Small intestine (tissue), 7 donors: ENCODE measurements around the gene KLF7. TPM values are rescaled to one million over a fixed set of nuclear protein-coding genes. Genes with fewer than 3 reads are reported as not detected.

Source experiments
- DNase-seq, 2 donors: peaks; one replicate each; pipeline versions ENCODE4 v3.0.0 to v3.0.0-alpha.2; 2013
- FAIRE-seq: peaks from 2 replicates; lab custom pipeline; 2012; peaks lifted over from hg19 to GRCh38; lab: Jason Lieb, UNC
- H3K27ac ChIP-seq, 3 donors: one replicate each; pipeline ENCODE4 v1.5.1; 2013; ENCODE audit warnings: low read length in 2 of 3, mild to moderate bottlenecking in 2 of 3, control low read depth in 1 of 3, inconsistent platforms in 1 of 3, low read depth in 1 of 3, moderate library complexity in 1 of 3
- H3K27me3 ChIP-seq, 3 donors: one replicate each; pipeline ENCODE4 v1.6.1; 2013; ENCODE audit warnings: low read length in 3 of 3, inconsistent platforms in 1 of 3; ENCODE audit not compliant: control insufficient read depth in 3 of 3, insufficient read depth in 3 of 3
- H3K36me3 ChIP-seq, 3 donors: one replicate each; pipeline ENCODE4 v1.6.1; 2013; ENCODE audit warnings: low read length in 3 of 3, inconsistent platforms in 1 of 3, low read depth in 1 of 3, mild to moderate bottlenecking in 1 of 3, moderate library complexity in 1 of 3; ENCODE audit not compliant: control insufficient read depth in 3 of 3, insufficient read depth in 2 of 3
- H3K4me1 ChIP-seq, 3 donors: one replicate each; pipeline ENCODE4 v1.6.1; 2013; ENCODE audit warnings: low read length in 2 of 3, inconsistent platforms in 1 of 3, low read depth in 1 of 3, mild to moderate bottlenecking in 1 of 3, moderate library complexity in 1 of 3; ENCODE audit not compliant: control insufficient read depth in 3 of 3, insufficient read depth in 2 of 3
- H3K4me3 ChIP-seq, 3 donors: one replicate each; pipeline ENCODE4 v1.5.1; 2013; ENCODE audit warnings: low read length in 3 of 3, control low read depth in 1 of 3, inconsistent platforms in 1 of 3, low read depth in 1 of 3, mild to moderate bottlenecking in 1 of 3, moderate library complexity in 1 of 3
- H3K9me3 ChIP-seq, 2 donors: one replicate each; pipeline ENCODE4 v1.6.1; 2013; ENCODE audit warnings: low read depth in 1 of 2, low read length in 1 of 2; ENCODE audit not compliant: control insufficient read depth in 2 of 2, insufficient read depth in 1 of 2
- WGBS, 3 donors: extraction: QIAGEN DNeasy Blood & Tissue Kit; methylation state at CpG; one replicate each; pipeline ENCODE4 v1.1.7; 2013; 5-methylcytosine and 5-hydroxymethylcytosine counted together
- polyA plus RNA-seq, 4 donors: library from polyadenylated mRNA; stranded (reverse) in 3 of 4; unstranded in 1 of 4; fragments of 200-250 nt in 3 of 4; fragments of 120-200 nt in 1 of 4; gene quantifications; one replicate each; pipeline versions ENCODE4 v1.2.1 to v1.2.3, GENCODE V29; 2013
- donor health status: healthy with polysubstance abuse.
- donor health status: control.
- donor health status: control.
- donor health status: Bipolar disorder and iron deficiency.
- donor health status: healthy.

The KLF7 gene
- polyA plus RNA-seq, 4 donors = 1.1 to 11.7 (median 9.0) TPM

DNA sequence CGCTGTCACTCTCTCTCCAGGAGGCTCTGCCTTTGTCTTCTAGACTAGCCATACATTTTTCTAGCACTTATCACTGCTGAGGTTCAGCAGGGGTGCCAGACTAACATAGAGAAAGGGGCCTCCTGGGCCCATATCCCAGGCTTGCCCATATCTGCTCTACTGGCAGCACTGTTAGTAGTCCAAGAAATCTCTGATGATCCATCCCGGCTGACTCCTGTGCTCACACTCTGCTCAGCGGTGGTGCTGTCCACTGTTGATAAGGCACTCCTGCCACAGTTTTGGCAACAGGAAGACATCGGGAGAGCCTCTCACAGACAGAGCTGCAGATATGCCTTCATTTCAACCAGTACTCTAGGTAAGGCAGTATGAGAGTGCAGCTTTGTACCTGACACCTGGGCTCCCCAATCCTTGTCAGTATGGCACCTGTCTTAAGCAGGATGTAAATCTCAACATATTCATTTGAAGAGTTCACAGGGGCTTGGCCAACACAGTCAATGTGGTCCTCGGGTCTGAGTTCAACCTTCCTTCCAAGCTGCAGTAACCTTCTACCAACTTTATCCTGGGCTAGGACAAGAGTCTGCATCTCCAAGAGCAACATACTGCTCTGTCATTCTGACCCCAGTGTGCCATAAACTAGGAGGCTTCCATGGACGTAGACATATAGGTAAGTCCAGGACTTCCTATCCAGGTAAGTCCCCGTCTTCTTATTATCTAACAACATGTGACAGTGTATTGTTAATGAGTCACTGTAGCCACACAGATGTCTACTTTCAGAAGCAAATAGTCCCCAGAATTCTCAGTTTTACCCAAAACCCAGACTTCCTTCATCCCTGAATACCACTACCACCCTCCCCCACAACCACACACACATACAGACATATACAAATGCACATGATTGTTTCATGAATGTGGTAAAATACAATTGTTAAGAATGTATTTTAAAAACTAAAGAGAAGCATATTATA, 16.2 kb downstream of the KLF7 start:
- WGBS, 3 donors = 74 to 87% (median 81%) methylated on average over 7 of the region's 7 CpGs
- Histone ChIP-seq H3K4me1 (peaks cover 0 to 8% (median 0%) of the 10 kb centered on the region in 3 donors), H3K36me3 (peaks cover 0 to 4% (median 3%) of the 10 kb centered on the region in 3 donors), H3K27ac (peak overlapping the region in 1 of 3 donors; percentile 14), H3K27me3 (no peaks in the 10 kb centered on the region), H3K9me3 (no peaks in the 10 kb centered on the region), H3K4me3 (no peak overlapping the region)
- no peak for DNase-seq
- FAIRE-seq = no peak

DNA sequence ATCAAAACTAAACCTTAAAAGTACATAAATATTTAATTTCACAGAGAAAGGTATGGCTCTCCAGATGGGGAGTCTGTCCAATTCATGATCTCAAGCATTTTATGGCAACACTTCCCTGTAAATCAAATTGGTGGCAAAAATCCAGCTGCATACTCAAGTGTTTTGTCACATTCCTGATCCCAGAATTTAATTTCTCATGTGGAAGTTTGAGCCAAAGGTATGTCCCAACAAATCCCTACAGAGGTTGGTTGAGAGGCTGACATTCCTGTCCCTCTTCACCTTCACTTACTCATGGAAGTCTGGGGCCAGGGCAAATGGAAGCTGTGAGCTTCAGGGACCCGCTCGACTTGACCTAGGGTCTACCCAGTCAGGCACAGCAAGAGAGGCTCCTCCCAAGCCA, 17.7 kb downstream of the KLF7 start:
- FAIRE-seq = no peak
- Histone ChIP-seq H3K4me3 (no peak overlapping the region), H3K4me1 (peaks cover 0 to 10% (median 5%) of the 10 kb centered on the region in 3 donors), H3K9me3 (no peaks in the 10 kb centered on the region), H3K36me3 (peaks cover 0 to 4% (median 3%) of the 10 kb centered on the region in 3 donors), H3K27me3 (no peaks in the 10 kb centered on the region), H3K27ac (no peak overlapping the region)
- 90 to 93% (median 92%) methylated on average over 2 of the region's 2 CpGs for WGBS, 3 donors
- DNase-seq = no peak

DNA sequence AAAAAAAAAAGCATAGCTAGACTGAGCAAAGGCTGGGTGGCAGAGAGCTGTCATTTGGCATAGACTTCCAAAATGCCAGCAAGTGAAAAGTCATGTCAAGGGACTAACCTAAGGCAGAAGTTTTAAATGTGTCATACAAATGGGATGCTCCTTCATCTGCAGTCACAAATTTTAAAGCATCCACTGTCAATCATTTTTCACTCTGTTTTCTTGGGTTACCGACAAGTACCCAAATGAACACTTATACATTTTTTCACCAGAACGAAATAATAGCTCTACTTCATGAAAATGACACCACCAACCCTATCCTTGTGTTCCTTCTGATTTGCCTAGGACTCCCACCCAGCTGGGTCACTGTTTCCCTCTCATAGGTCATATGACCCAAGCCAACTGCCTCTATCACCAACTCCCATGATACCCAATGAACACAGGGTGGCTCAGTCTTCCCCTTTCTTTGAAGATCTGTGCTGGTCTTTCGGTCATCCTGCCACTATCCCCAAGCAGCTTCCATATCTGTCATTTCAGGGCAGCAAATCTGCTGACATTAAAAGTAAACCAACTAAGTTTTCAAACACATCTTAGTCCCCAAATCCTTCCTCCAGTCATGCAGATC, 21.5 kb downstream of the KLF7 start:
- no peak for DNase-seq

DNA sequence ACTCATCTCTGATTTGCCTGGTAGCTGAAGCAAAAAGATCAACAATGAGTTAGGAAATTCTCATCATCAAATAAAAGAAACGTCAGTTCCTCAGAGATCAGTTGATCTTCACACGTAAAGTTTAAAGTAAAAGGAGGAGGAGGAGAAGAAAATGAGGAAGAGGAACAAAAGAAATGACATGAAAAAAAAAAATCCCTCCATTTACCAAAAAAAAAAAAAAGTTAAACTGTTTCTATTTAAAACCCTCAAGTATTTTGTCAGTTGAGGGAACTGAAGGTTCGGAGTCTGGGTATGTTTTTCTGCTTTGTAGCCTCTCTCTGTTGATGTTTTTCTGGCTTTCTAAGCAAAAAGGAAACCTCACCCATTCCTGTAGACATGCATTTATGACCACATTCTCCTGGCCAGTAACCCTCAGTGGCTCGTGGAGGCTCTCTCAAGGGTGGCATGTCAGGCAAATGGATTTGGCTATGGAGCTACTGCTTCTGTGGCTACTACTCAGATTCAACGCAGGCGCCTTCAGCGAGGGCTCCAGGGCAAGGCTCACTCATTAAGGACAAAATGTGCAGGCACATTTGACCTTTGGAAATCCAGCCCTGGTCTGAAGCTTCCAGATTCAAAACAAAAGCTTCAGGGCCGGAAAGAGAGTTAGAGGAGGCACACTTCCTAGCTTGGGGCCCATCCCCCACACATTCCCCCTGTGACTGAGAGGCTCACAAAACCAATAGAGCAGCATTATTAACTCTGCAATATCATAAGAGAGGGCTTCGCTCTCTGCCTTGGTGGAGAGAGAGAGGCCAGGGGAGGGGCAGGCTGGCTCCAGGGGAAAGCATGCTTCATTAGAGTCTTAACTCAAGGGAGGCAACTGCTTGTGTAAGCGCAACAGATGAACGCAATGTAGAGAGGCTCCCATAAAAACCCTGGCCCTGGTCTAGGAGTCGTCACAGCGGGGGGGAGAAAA, 22.3 kb downstream of the KLF7 start:
- Histone ChIP-seq H3K27ac (peak overlapping the region; percentile 14 to 92 (median 54)), H3K4me1 (peaks cover 0 to 14% (median 5%) of the 10 kb centered on the region in 3 donors), H3K9me3 (no peaks in the 10 kb centered on the region), H3K27me3 (no peaks in the 10 kb centered on the region), H3K4me3 (no peak overlapping the region), H3K36me3 (no peaks in the 10 kb centered on the region)
- DNase-seq = peak; percentile 15 to 21
- WGBS, 3 donors = 31 to 83% (median 61%) methylated on average over 13 of the region's 13 CpGs
- no peak for FAIRE-seq

More for the DNA sequence above, 21.5 kb downstream of the KLF7 start:
- WGBS, 3 donors = 87 to 97% (median 87%) methylated on average over 3 of the region's 3 CpGs
- Histone ChIP-seq H3K27me3 (no peaks in the 10 kb centered on the region), H3K27ac (peak overlapping the region in 1 of 3 donors; percentile 92), H3K4me3 (no peak overlapping the region), H3K4me1 (peaks cover 0 to 14% (median 5%) of the 10 kb centered on the region in 3 donors), H3K9me3 (no peaks in the 10 kb centered on the region), H3K36me3 (peaks cover 0 to 2% (median 2%) of the 10 kb centered on the region in 3 donors)
- FAIRE-seq = no peak

DNA sequence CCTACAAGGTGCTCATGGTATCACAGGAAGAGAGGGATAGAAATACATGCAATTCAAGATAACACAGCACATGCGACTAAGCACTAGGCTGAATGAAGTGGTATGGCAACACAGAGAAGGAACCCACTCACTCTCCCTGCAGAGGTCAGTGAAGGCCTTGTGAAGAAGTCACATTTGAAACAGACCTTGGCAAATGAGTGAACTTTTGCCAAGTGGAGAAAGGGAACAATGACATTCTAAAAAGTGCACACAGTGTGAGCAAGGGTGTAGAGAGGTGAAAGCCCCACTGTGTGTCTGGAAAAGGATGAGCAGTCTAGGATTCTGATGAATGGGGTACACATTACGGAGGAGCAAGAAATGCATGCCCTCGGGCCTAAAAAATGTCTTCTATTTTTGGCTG, 23.3 kb downstream of the KLF7 start:
- 62 to 90% (median 78%) methylated on average over 3 of the region's 3 CpGs for whole genome bisulfite sequencing, 3 donors
- Histone ChIP-seq H3K4me1 (peaks cover 0 to 14% (median 5%) of the 10 kb centered on the region in 3 donors), H3K36me3 (no peaks in the 10 kb centered on the region), H3K4me3 (no peak overlapping the region), H3K9me3 (no peaks in the 10 kb centered on the region), H3K27me3 (no peaks in the 10 kb centered on the region), H3K27ac (peak overlapping the region in 2 of 3 donors; percentile 54 to 70)
- FAIRE-seq (no peak), DNase-seq (no peak)

DNA sequence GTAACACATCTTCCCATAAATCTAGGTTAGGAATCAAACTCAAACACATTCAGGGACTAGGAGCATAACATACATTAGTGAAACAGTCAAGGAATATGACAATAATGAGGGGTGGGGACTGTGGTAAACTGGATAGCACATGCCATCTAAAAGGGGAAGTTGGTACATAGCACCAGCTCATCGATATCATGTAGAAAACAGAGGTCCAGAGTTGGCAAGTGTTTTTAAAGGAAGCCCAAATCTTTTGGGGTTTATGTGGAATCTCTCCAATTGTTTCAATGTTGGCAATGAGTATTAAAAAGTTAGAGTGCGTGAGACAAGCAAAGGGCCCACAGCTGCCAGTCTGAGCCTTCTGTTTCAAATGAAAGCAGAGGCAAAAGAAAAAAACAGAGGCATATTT, 24.4 kb downstream of the KLF7 start:
- peak overlapping the region in 1 of 3 donors; percentile 22 for H3K27ac ChIP-seq
- peaks cover 0 to 14% (median 5%) of the 10 kb centered on the region in 3 donors for H3K4me1 ChIP-seq
- DNase-seq = no peak
- no peaks in the 10 kb centered on the region for H3K27me3 ChIP-seq
- no peak for FAIRE-seq
- no peak overlapping the region for H3K4me3 ChIP-seq
- H3K36me3 ChIP-seq = no peaks in the 10 kb centered on the region
- WGBS, 3 donors = 63 to 98% (median 81%) methylated on average over 2 of the region's 2 CpGs
- H3K9me3 ChIP-seq = no peaks in the 10 kb centered on the region

DNA sequence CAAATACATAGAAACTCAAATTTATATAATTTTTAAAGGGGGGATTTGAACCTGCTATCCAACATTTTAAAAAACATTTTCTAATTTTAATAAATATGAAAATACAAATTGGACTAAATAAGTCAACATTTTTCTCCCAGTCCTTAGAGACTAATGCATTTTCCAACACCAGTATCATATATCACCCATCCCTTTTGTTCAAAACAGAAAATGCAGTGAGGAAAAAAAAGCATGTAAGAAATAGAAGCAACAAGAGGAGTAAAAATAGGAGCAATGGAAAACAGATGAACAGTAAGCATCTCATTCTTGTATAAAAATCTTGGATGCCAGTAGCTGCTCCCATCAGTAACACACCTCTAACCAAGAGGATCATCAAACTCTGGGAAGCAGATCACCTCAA, 25.5 kb downstream of the KLF7 start:
- H3K4me3 ChIP-seq = no peak overlapping the region
- no peak for DNase-seq
- H3K4me1 ChIP-seq = peaks cover 0 to 18% (median 5%) of the 10 kb centered on the region in 3 donors
- H3K27me3 ChIP-seq = no peaks in the 10 kb centered on the region
- no peak overlapping the region for H3K27ac ChIP-seq
- no peaks in the 10 kb centered on the region for H3K36me3 ChIP-seq
- no peaks in the 10 kb centered on the region for H3K9me3 ChIP-seq
- FAIRE-seq = no peak
